Subcutaneous adipose tissue (tissue), 4 donors: ENCODE measurements around the gene TEX261. TPM values are rescaled to one million over a fixed set of nuclear protein-coding genes. Genes with fewer than 3 reads are reported as not detected.

Experiments
- CTCF ChIP-seq: fragments of 450-650 bp; IDR thresholded peaks from one replicate; pipeline ENCODE4 v1.5.1; 2016; ENCODE audit warnings: low read depth, mild to moderate bottlenecking, control low read depth, antibody characterized with exemption, moderate library complexity
- total RNA-seq, 4 donors: library from RNA; depleted of rRNA; stranded (reverse); fragments of >200 nt; gene quantifications; one replicate each; pipeline ENCODE4 v1.1.0, GENCODE V29; 2016

Gene TEX261
- total RNA-seq, result 10 to 100 TPM; 29.5 to 49.9 (median 33.4) TPM

- TF ChIP-seq CTCF, result no peak
These were observed at the start of gene TEX261 for GRCh38 chr2:70994699-70995425. TEX261 (minus strand) TSS chr2:70994873; CDS start chr2:70994757, 116 bp downstream.

- no peak for TF ChIP-seq CTCF
These were observed 49.1 kb upstream of the TEX261 start for GRCh38 chr2:71043531-71044407.

GRCh38 chr2:71042287-71042686 lies 47.6 kb upstream of the TEX261 start:
- TF ChIP-seq CTCF, result no peak

- TF ChIP-seq CTCF, result no peak
These were observed 24.0 kb upstream of the TEX261 start for GRCh38 chr2:71018625-71019024.

- TF ChIP-seq CTCF, result no peak
These were observed 13.7 kb upstream of the TEX261 start for GRCh38 chr2:71008342-71008741.

- no peak for TF ChIP-seq CTCF
These were observed 12.5 kb upstream of the TEX261 start for GRCh38 chr2:71006955-71007799.
